GM12874 (cell line): ENCODE measurements around the gene FHIT.

Source experiments
- TF ChIP-seq, protein P1 (sequence below): IDR thresholded peaks from 2 replicates; pipeline ENCODE4 v1.5.1; 2011; ENCODE audit warnings: low read depth, mild to moderate bottlenecking, control low read depth, low read length, moderate library complexity; ENCODE audit not compliant: insufficient read depth

The FHIT gene

GRCh38 chr3:59957150-59957549 is 1294.1 kb downstream of the FHIT start:
- TF ChIP-seq, protein P1, sequence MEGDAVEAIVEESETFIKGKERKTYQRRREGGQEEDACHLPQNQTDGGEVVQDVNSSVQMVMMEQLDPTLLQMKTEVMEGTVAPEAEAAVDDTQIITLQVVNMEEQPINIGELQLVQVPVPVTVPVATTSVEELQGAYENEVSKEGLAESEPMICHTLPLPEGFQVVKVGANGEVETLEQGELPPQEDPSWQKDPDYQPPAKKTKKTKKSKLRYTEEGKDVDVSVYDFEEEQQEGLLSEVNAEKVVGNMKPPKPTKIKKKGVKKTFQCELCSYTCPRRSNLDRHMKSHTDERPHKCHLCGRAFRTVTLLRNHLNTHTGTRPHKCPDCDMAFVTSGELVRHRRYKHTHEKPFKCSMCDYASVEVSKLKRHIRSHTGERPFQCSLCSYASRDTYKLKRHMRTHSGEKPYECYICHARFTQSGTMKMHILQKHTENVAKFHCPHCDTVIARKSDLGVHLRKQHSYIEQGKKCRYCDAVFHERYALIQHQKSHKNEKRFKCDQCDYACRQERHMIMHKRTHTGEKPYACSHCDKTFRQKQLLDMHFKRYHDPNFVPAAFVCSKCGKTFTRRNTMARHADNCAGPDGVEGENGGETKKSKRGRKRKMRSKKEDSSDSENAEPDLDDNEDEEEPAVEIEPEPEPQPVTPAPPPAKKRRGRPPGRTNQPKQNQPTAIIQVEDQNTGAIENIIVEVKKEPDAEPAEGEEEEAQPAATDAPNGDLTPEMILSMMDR: no peak

GRCh38 chr3:59953104-59953503 is 1298.1 kb downstream of the FHIT start:
- TF ChIP-seq, protein P1: no peak

DNA sequence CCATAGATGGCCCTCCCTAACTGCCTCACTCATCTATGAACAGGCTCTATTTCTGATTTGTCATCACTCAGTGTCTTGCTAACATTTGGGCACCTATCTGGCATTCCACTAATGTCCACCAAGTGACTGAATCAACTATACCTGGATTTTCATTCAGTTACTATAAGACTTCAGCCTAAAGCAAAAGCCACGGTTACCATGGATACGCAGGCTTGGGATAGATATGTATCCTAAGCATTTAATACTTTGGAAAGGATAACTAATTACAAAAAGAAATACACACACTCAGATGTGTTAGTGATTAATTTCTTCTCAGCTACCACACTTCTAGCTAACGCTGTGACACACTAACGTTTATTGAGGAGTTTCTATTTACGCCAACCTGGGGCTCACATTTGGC is 1301.9 kb downstream of the FHIT start:
- TF ChIP-seq, protein P1: no peak

DNA sequence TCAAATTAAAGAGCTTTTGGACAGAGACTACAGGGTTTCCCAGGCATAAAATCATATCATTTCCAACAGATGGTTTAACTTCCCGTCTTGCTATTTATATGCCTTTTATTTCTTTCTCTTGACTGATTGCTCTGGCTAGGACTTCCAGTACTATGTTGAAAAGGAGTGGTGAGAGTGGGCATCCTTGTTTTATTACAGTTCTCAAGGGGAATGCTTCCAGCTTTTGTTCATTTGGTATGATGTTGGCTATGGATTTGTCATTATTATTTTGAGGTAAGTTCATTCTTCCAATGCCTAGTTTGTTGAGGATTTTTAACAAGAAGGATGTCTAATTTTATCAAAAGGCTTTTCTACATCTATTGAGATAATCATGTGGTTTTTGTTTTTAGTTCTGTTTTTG is 1304.9 kb downstream of the FHIT start:
- TF ChIP-seq, protein P1: no peak

- TF ChIP-seq, protein P1: no peak
Measured at GRCh38 chr3:59940718-59941117, 1310.5 kb downstream of the FHIT start.

GRCh38 chr3:59939826-59940426 is 1311.3 kb downstream of the FHIT start:
- TF ChIP-seq, protein P1: no peak

DNA sequence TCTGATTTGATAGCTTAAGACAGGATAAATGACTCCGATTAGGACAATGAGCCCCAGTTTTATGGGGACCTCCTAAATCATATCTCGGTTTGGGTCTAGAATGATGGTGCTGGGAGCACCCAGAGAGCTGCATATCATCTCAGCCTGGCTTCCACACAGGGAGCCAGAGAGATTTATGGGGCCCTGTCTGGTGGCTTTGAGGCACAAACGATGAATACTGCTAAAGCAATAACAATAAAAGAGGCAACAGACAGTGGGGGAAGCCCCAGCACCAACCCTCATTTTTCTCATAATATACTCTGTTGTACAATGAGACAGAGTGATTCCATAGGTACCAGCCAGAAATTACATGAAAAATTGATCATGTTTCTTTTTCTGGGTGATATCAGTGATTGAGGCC is 1312.4 kb downstream of the FHIT start:
- TF ChIP-seq, protein P1: no peak
